Esophagus muscularis mucosa (tissue), 4 donors: ENCODE measurements around the gene PTAFR. TPM values are rescaled to one million over a fixed set of nuclear protein-coding genes. Genes with fewer than 3 reads are reported as not detected.

Source experiments
- DNase-seq: peaks from one replicate; pipeline ENCODE4 v3.0.0-alpha.2; 2017; ENCODE audit errors: extremely low spot score
- H3K27ac ChIP-seq, 4 donors: fragments of 200-600 bp; sonication (generic); replicated peaks in 1 of 4; 1 replicate in 3 of 4; 2 replicates in 1 of 4; pipeline ENCODE4 v1.5.1; 2016 to 2019; ENCODE audit warnings: mild to moderate bottlenecking in 1 of 4
- H3K27me3 ChIP-seq, 4 donors: fragments of 200-600 bp; sonication (generic); one replicate each; pipeline versions ENCODE4 v1.5.1 to v1.6.0; 2016 to 2019
- H3K36me3 ChIP-seq, 4 donors: fragments of 200-600 bp; sonication (generic); one replicate each; pipeline ENCODE4 v1.5.1; 2016 to 2019
- H3K4me1 ChIP-seq, 4 donors: fragments of 200-600 bp; sonication (generic); one replicate each; pipeline ENCODE4 v1.5.1; 2016 to 2019
- H3K4me3 ChIP-seq, 4 donors: fragments of 200-600 bp; sonication (generic); 1 replicate in 2 of 4; 2 replicates in 2 of 4; pipeline ENCODE4 v1.5.1; 2016 to 2019; ENCODE audit warnings: mild to moderate bottlenecking in 4 of 4, moderate library complexity in 1 of 4
- H3K9me3 ChIP-seq, 4 donors: fragments of 200-600 bp; sonication (generic); 1 replicate in 3 of 4; 2 replicates in 1 of 4; pipeline ENCODE4 v1.5.1; 2016 to 2019
- CTCF ChIP-seq, 3 experiments: fragments of 200-600 bp in 2 of 3; fragments of 450-650 bp in 1 of 3; sonication (generic) in 2 of 3; IDR thresholded peaks; one replicate each; pipeline ENCODE4 v1.5.1; 2017 to 2019; ENCODE audit warnings: antibody characterized with exemption in 3 of 3, mild to moderate bottlenecking in 2 of 3, moderate library complexity in 1 of 3
- EP300 ChIP-seq: sonication (generic); formaldehyde crosslinking; IDR thresholded peaks from one replicate; pipeline ENCODE4 v1.6.1; 2017; ENCODE audit warnings: antibody characterized with exemption
- POLR2A ChIP-seq: fragments of 450-650 bp; IDR thresholded peaks from one replicate; pipeline ENCODE4 v1.6.1; 2017; ENCODE audit warnings: antibody characterized with exemption, moderate library complexity, mild to moderate bottlenecking, low read depth
- POLR2AphosphoS5 ChIP-seq, 2 donors: sonication (generic); formaldehyde crosslinking; IDR thresholded peaks; one replicate each; pipeline ENCODE4 v1.6.1; 2017; ENCODE audit warnings: antibody characterized with exemption in 2 of 2
- WGBS: methylation state at CpG from one replicate; pipeline ENCODE4 v1.1.5; 2018; 5-methylcytosine and 5-hydroxymethylcytosine counted together
- intact Hi-C: fragments of 100-400 bp; cut with DNase I; formaldehyde crosslinking; loops from one replicate; pipeline ENCODE4 v1.15.1; 2023
- total RNA-seq, 4 donors: library from RNA; depleted of rRNA; stranded (reverse); fragments of >200 nt; gene quantifications; one replicate each; pipeline versions ENCODE4 v1.1.0 to v1.2.1, GENCODE V29; 2016

The PTAFR gene
- total RNA-seq, 4 donors from 2014 or later: 4.6 to 8.1 (median 6.8) TPM

GRCh38 chr1:28162151-28162550, 14.3 kb downstream of the PTAFR start:
- no peak for DNase-seq
- H3K4me1 ChIP-seq: peaks cover 3 to 24% (median 15%) of the 10 kb centered on the region in 4 donors
- H3K9me3 ChIP-seq: no peaks in the 10 kb centered on the region
- no peaks in the 10 kb centered on the region for H3K36me3 ChIP-seq
- H3K27me3 ChIP-seq: no peaks in the 10 kb centered on the region
- intact Hi-C loops: no loop called here
- H3K4me3 ChIP-seq: no peak overlapping the region
- TF ChIP-seq EP300 (no peak), CTCF (IDR thresholded peaks at IDR 0.05) (no peak), POLR2AphosphoS5 (IDR thresholded peaks at IDR 0.05) (no peak), POLR2A (no peak)
- no peak overlapping the region for H3K27ac ChIP-seq
- 90% methylated on average over 7 of the region's 7 CpGs for WGBS

- no peak overlapping the region for H3K27ac ChIP-seq
Observed at GRCh38 chr1:28161751-28162150, 14.7 kb downstream of the PTAFR start.

GRCh38 chr1:28160782-28161266, 15.7 kb downstream of the PTAFR start:
- intact Hi-C loops: no loop called here
- Histone ChIP-seq H3K27ac (peak overlapping the region; percentile 40 to 64 (median 42)), H3K9me3 (no peaks in the 10 kb centered on the region), H3K27me3 (no peaks in the 10 kb centered on the region), H3K4me3 (no peak overlapping the region), H3K36me3 (no peaks in the 10 kb centered on the region), H3K4me1 (peaks cover 3 to 24% (median 15%) of the 10 kb centered on the region in 4 donors)
- no peak for TF ChIP-seq POLR2A
- peak; percentile 10 to 58 for TF ChIP-seq POLR2AphosphoS5 (IDR thresholded peaks at IDR 0.05)
- DNase-seq: no peak
- WGBS: 58% methylated on average over 5 of the region's 5 CpGs

More at GRCh38 chr1:28161751-28162150, 14.7 kb downstream of the PTAFR start:
- DNase-seq: no peak
- TF ChIP-seq POLR2AphosphoS5 (IDR thresholded peaks at IDR 0.05) (no peak), CTCF (IDR thresholded peaks at IDR 0.05) (no peak), EP300 (no peak), POLR2A (no peak)
- H3K4me3 ChIP-seq: no peak overlapping the region
- H3K27me3 ChIP-seq: no peaks in the 10 kb centered on the region
- H3K4me1 ChIP-seq: peaks cover 3 to 24% (median 15%) of the 10 kb centered on the region in 4 donors
- WGBS: 83% methylated on average over 3 of the region's 3 CpGs
- H3K36me3 ChIP-seq: no peaks in the 10 kb centered on the region
- no peaks in the 10 kb centered on the region for H3K9me3 ChIP-seq
- intact Hi-C loops: no loop called here

GRCh38 chr1:28159680-28160079, 16.8 kb downstream of the PTAFR start:
- Histone ChIP-seq H3K27me3 (no peaks in the 10 kb centered on the region), H3K4me1 (peaks cover 3 to 24% (median 15%) of the 10 kb centered on the region in 4 donors), H3K4me3 (no peak overlapping the region), H3K36me3 (no peaks in the 10 kb centered on the region), H3K27ac (no peak overlapping the region), H3K9me3 (no peaks in the 10 kb centered on the region)
- WGBS: 86% methylated on average over 7 of the region's 7 CpGs
- TF ChIP-seq EP300 (no peak), CTCF (IDR thresholded peaks at IDR 0.05) (no peak), POLR2AphosphoS5 (IDR thresholded peaks at IDR 0.05) (no peak), POLR2A (no peak)
- DNase-seq: no peak
- intact Hi-C loops: no loop called here

- Histone ChIP-seq H3K9me3 (no peaks in the 10 kb centered on the region), H3K27me3 (no peaks in the 10 kb centered on the region), H3K4me1 (peaks cover 6 to 28% (median 15%) of the 10 kb centered on the region in 4 donors), H3K36me3 (no peaks in the 10 kb centered on the region), H3K27ac (no peak overlapping the region), H3K4me3 (no peak overlapping the region)
- intact Hi-C loops: no loop called here
- TF ChIP-seq CTCF (IDR thresholded peaks at IDR 0.05) (no peak), POLR2AphosphoS5 (IDR thresholded peaks at IDR 0.05) (no peak), EP300 (no peak), POLR2A (no peak)
- DNase-seq: no peak
- 88% methylated on average over 4 of the region's 4 CpGs for WGBS
Observed at GRCh38 chr1:28159243-28159642, 17.2 kb downstream of the PTAFR start.
